K562 (cell line): ENCODE measurements around the gene TMEM131. TPM values are rescaled to one million over a fixed set of nuclear protein-coding genes. Genes with fewer than 3 reads are reported as not detected.

ENCODE experiments used
- MGA ChIP-seq: fragments of 450-650 bp; IDR thresholded peaks from 2 replicates; pipeline ENCODE4 v1.6.1; 2016; ENCODE audit warnings: mild to moderate bottlenecking, moderate library complexity
- PRPF4 ChIP-seq: fragments of 200-400 bp; formaldehyde crosslinking; IDR thresholded peaks from one replicate; pipeline ENCODE4 v1.6.1; 2017; ENCODE audit warnings: low read length, low read depth, mild to moderate bottlenecking; ENCODE audit not compliant: insufficient read depth, poor library complexity, severe bottlenecking
- SLC30A9 ChIP-seq: fragments of 250-450 bp; sonication (Bioruptor Pico); IDR thresholded peaks from 2 replicates; pipeline ENCODE4 v1.8.0; 2022; ENCODE audit warnings: mild to moderate bottlenecking, moderate library complexity
- polyA plus RNA-seq, 8 experiments: library from polyadenylated mRNA; depleted of rRNA in 4 of 8; stranded (reverse) in 5 of 8; unstranded in 3 of 8; fragments of >200 nt; fragmentation: Nextera tagmentation in 2 of 8; fragmentation: Illumina TruSeq in 1 of 8; extraction: Ambion mirVana in 2 of 8; extraction: Trizol in 1 of 8; gene quantifications; 2 replicates each; pipeline versions ENCODE4 v1.2.1 to v1.2.3, GENCODE V29; 2011 to 2014; ENCODE audit warnings: inconsistent platforms in 1 of 8, missing spikeins in 1 of 8
- total RNA-seq, 7 experiments: library from RNA; depleted of rRNA in 6 of 7; stranded (reverse); fragments of >200 nt in 6 of 7; fragmentation: Illumina TruSeq in 2 of 7; extraction: Trizol in 2 of 7; gene quantifications; 2 replicates each; pipeline versions ENCODE4 v1.2.1 to v1.2.3, GENCODE V29; 2011 to 2021; ENCODE audit warnings: low replicate concordance in 1 of 7
- TF ChIP-seq, protein P1 (sequence below): fragments of 450-650 bp; formaldehyde crosslinking; IDR thresholded peaks from 2 replicates; pipeline ENCODE4 v1.4.0; 2022; ENCODE audit warnings: missing genetic modification characterization

Gene TMEM131
- total and polyA plus RNA-seq, 9 of the 15 experiments (the other 6 are each of a cell fraction or from before 2014, with no cell fraction given), result 2.5 to 21.1 (median 12.4) TPM

DNA sequence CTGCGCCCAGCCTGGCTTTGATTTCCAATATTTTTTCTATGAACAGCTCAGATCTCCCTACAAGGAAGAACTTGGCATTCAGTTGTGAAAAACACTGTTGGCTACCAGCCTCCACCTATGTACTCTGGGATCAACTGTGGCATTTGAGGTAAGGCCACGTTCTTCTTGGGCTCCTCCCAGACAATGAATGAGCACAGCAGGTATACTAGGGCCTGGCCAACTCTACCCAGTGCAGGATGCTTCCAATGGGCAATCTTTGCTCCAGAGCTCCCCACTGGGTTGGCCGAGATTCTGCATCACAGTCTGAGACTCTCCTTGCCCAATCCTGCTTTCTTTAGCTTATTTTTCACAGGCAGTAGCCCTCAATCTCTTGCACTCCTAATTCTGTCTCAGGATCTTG, 75.9 kb downstream of the TMEM131 start (continued):
- TF ChIP-seq MGA (no peak), SLC30A9 (CRISPR knock-in tag) (no peak), PRPF4 (no peak)
- TF ChIP-seq, protein P1, sequence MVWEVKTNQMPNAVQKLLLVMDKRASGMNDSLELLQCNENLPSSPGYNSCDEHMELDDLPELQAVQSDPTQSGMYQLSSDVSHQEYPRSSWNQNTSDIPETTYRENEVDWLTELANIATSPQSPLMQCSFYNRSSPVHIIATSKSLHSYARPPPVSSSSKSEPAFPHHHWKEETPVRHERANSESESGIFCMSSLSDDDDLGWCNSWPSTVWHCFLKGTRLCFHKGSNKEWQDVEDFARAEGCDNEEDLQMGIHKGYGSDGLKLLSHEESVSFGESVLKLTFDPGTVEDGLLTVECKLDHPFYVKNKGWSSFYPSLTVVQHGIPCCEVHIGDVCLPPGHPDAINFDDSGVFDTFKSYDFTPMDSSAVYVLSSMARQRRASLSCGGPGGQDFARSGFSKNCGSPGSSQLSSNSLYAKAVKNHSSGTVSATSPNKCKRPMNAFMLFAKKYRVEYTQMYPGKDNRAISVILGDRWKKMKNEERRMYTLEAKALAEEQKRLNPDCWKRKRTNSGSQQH (CRISPR knock-in tag), result no peak
